SK-N-SH (cell line): Measurements from ENCODE around the gene PRIMPOL.

ENCODE experiments used
- CTCF ChIP-seq: fragments of 200-600 bp; sonication (generic); IDR thresholded peaks from 2 replicates; pipeline ENCODE4 v1.6.1; 2017; ENCODE audit warnings: antibody characterized with exemption, mild to moderate bottlenecking, moderate library complexity
- EP300 ChIP-seq, 2 experiments: IDR thresholded peaks; 2 replicates each; pipeline versions ENCODE4 v1.4.0 to v1.6.1; 2012; ENCODE audit warnings: borderline replicate concordance in 1 of 2, low read depth in 1 of 2, low read length in 1 of 2
- GABPA ChIP-seq: IDR thresholded peaks from 2 replicates; pipeline ENCODE4 v1.4.0; 2012; ENCODE audit warnings: low read depth, mild to moderate bottlenecking
- MAX ChIP-seq: IDR thresholded peaks from 2 replicates; pipeline ENCODE4 v1.4.0; 2012; ENCODE audit warnings: low read depth
- MXI1 ChIP-seq: IDR thresholded peaks from 2 replicates; pipeline ENCODE4 v1.6.1; 2012; ENCODE audit warnings: mild to moderate bottlenecking, low read depth, low read length, improper control_type of control experiment
- POLR2AphosphoS5 ChIP-seq: IDR thresholded peaks from 2 replicates; pipeline ENCODE4 v1.6.1; 2012; ENCODE audit warnings: low read depth, low read length
- RAD21 ChIP-seq: IDR thresholded peaks from 2 replicates; pipeline ENCODE4 v1.6.1; 2012; ENCODE audit warnings: mild to moderate bottlenecking, low read length
- RCOR1 ChIP-seq: fragments of 150-350 bp; IDR thresholded peaks from 2 replicates; pipeline ENCODE4 v1.6.1; 2017; ENCODE audit warnings: antibody characterized with exemption, low read length
- TAF1 ChIP-seq: IDR thresholded peaks from 2 replicates; pipeline ENCODE4 v1.6.1; 2012; ENCODE audit warnings: low read depth, mild to moderate bottlenecking, low read length, moderate library complexity, borderline replicate concordance
- USF1 ChIP-seq: IDR thresholded peaks from 2 replicates; pipeline ENCODE4 v1.4.0; 2012; ENCODE audit warnings: low read depth, borderline replicate concordance
- USF2 ChIP-seq: fragments of 150-350 bp; IDR thresholded peaks from 2 replicates; pipeline ENCODE4 v1.6.1; 2017; ENCODE audit warnings: antibody characterized with exemption, low read length, low read depth, borderline replicate concordance
- ZBTB33 ChIP-seq: IDR thresholded peaks from 2 replicates; pipeline ENCODE4 v1.4.0; 2012; ENCODE audit warnings: low read depth, borderline replicate concordance

GRCh38 chr4:184617600-184618196 is 31.8 kb upstream of the PRIMPOL start:
- TF ChIP-seq CTCF (no peak), TAF1 (no peak), GABPA (no peak), MAX (no peak), USF2 (no peak), USF1 (no peak), MXI1 (no peak), EP300 (IDR thresholded peaks at IDR 0.05; ENCODE audit: borderline replicate concordance in 1 of 2, low read depth in 1 of 2, low read length in 1 of 2) (no peak), RCOR1 (no peak), POLR2AphosphoS5 (no peak), RAD21 (no peak), ZBTB33 (no peak)
